HCT116 (cell line): ENCODE data around the gene FAM53A. TPM values are rescaled to one million over a fixed set of nuclear protein-coding genes. Genes with fewer than 3 reads are reported as not detected.

Experiments used
- ATAC-seq: fragments of 200-7000 bp; cut with Tn5 transposase; 2 replicates; pipeline ENCODE4 v1.9.1; 2020; ENCODE audit warnings: mild to moderate bottlenecking, moderate library complexity
- BruUV-seq: library from RNA; stranded (reverse); fragments of 400-500 nt; replicated peaks from 2 replicates; lab custom pipeline; 2021; lab: Mats Ljungman, UMichigan
- CTCF ChIA-PET: fragments of 300-600 bp; sonication (Branson Sonifier 250); formaldehyde crosslinking; loops from one replicate; lab custom pipeline; 2021; ENCODE audit warnings: antibody characterized with exemption; lab: Charles Lee
- POLR2A ChIA-PET: fragments of 300-600, 350-600 bp; sonication (Branson Sonifier 250); formaldehyde crosslinking; loops from one replicate; lab custom pipeline; 2021; ENCODE audit warnings: antibody characterized with exemption; lab: Charles Lee
- RAD21 ChIA-PET, 2 experiments: fragments of 300-600 bp; sonication (Branson Sonifier 250); formaldehyde crosslinking; loops; one replicate each; lab custom pipeline; 2023; ENCODE audit warnings: low total read pairs in 2 of 2; ENCODE audit not compliant: uncharacterized antibody in 2 of 2, unreplicated experiment in 2 of 2, low non-redundant PET in 1 of 2; lab: Charles Lee
- DNase-seq: peaks from one replicate; pipeline ENCODE4 v3.0.0-alpha.2; 2010; ENCODE audit warnings: low read depth, low spot score
- H2AFZ ChIP-seq: fragments of 200-600 bp; shearing (Covaris generic), sonication (generic); 2 replicates; pipeline ENCODE4 v1.6.1; 2017; ENCODE audit warnings: low read depth, mixed run types, mixed read lengths, antibody characterized with exemption, low read length; ENCODE audit not compliant: poor library complexity, severe bottlenecking
- H3K27ac ChIP-seq: 2 replicates; pipeline ENCODE4 v1.5.1; 2012; ENCODE audit warnings: low read depth, low read length
- H3K27me3 ChIP-seq: fragments of 200-600 bp; sonication (generic); 2 replicates; pipeline ENCODE4 v1.6.1; 2016; ENCODE audit warnings: mixed run types, low read length, mixed read lengths; ENCODE audit not compliant: insufficient read depth
- H3K36me3 ChIP-seq, 2 experiments: fragments of 200-500 bp in 1 of 2; fragments of 200-600 bp in 1 of 2; sonication (Bioruptor generic) in 1 of 2; sonication (generic) in 1 of 2; 2 replicates each; pipeline versions ENCODE4 v1.5.1 to v1.6.1; 2014 to 2016; ENCODE audit warnings: low read length in 2 of 2, inconsistent platforms in 1 of 2, mixed read lengths in 1 of 2, mixed run types in 1 of 2; ENCODE audit not compliant: insufficient read depth in 2 of 2, control insufficient read depth in 1 of 2
- H3K4me1 ChIP-seq, 2 experiments: fragments of 200-600 bp in 1 of 2; sonication (generic) in 1 of 2; 2 replicates each; pipeline versions ENCODE4 v1.5.1 to v1.6.1; 2012 to 2017; ENCODE audit warnings: low read length in 2 of 2, inconsistent platforms in 1 of 2, mild to moderate bottlenecking in 1 of 2, mixed read lengths in 1 of 2, mixed run types in 1 of 2, moderate library complexity in 1 of 2; ENCODE audit not compliant: insufficient read depth in 2 of 2, control insufficient read depth in 1 of 2
- H3K4me2 ChIP-seq: fragments of 200-600 bp; sonication (generic); 2 replicates; pipeline ENCODE4 v1.6.1; 2017; ENCODE audit warnings: mixed run types, low read length, mixed read lengths
- H3K4me3 ChIP-seq, 2 experiments: fragments of 200-600 bp in 1 of 2; sonication (generic) in 1 of 2; replicated peaks in 1 of 2; 2 replicates each; pipeline ENCODE4 v1.5.1; 2011 to 2016; ENCODE audit warnings: low read length in 2 of 2, control low read depth in 1 of 2, low read depth in 1 of 2, mild to moderate bottlenecking in 1 of 2, mixed read lengths in 1 of 2, mixed run types in 1 of 2
- H3K79me2 ChIP-seq: fragments of 200-600 bp; sonication (generic); 2 replicates; pipeline ENCODE4 v1.6.1; 2017; ENCODE audit warnings: mild to moderate bottlenecking, mixed run types, low read length, moderate library complexity, mixed read lengths; ENCODE audit not compliant: insufficient read depth
- H3K9ac ChIP-seq: fragments of 200-600 bp; sonication (generic); 2 replicates; pipeline ENCODE4 v1.6.1; 2016; ENCODE audit warnings: low read length, mixed read lengths
- H3K9me2 ChIP-seq: fragments of 200-600 bp; sonication (generic), shearing (Covaris generic); 2 replicates; pipeline ENCODE4 v1.6.1; 2017; ENCODE audit warnings: mixed run types, mild to moderate bottlenecking, moderate library complexity; ENCODE audit not compliant: insufficient read depth
- H3K9me3 ChIP-seq, 2 experiments: fragments of 200-500 bp in 1 of 2; fragments of 200-600 bp in 1 of 2; sonication (Bioruptor generic) in 1 of 2; sonication (generic) in 1 of 2; 2 replicates each; pipeline ENCODE4 v1.6.1; 2014 to 2017; ENCODE audit warnings: low read length in 2 of 2, mixed read lengths in 2 of 2, inconsistent platforms in 1 of 2, low read depth in 1 of 2, mild to moderate bottlenecking in 1 of 2, mixed run types in 1 of 2, moderate library complexity in 1 of 2; ENCODE audit not compliant: control insufficient read depth in 1 of 2, insufficient read depth in 1 of 2
- H4K20me1 ChIP-seq: fragments of 200-600 bp; sonication (generic), shearing (Covaris generic); 2 replicates; pipeline ENCODE4 v1.6.1; 2017; ENCODE audit warnings: mixed run types, mild to moderate bottlenecking, moderate library complexity; ENCODE audit not compliant: insufficient read depth
- EGR1 ChIP-seq: IDR thresholded peaks from 2 replicates; pipeline ENCODE4 v1.6.1; 2012; ENCODE audit warnings: low read depth
- ELF1 ChIP-seq: IDR thresholded peaks from 2 replicates; pipeline ENCODE4 v1.6.1; 2012; ENCODE audit warnings: low read depth, borderline replicate concordance
- EZH2 ChIP-seq: fragments of 200-600 bp; sonication (generic); IDR thresholded peaks from 2 replicates; pipeline ENCODE4 v1.6.1; 2017; ENCODE audit warnings: antibody characterized with exemption, mixed run types
- FOSL1 ChIP-seq: IDR thresholded peaks from 2 replicates; pipeline ENCODE4 v1.6.1; 2012; ENCODE audit warnings: low read depth
- MAX ChIP-seq: IDR thresholded peaks from 2 replicates; pipeline ENCODE4 v1.6.1; 2012
- POLR2A ChIP-seq: IDR thresholded peaks from 2 replicates; pipeline ENCODE4 v1.7.0; 2011; ENCODE audit warnings: borderline replicate concordance; ENCODE audit not compliant: insufficient read depth, insufficient read length; ENCODE audit errors: extremely low read depth
- POLR2AphosphoS5 ChIP-seq: IDR thresholded peaks from 2 replicates; pipeline ENCODE4 v1.6.1; 2011; ENCODE audit warnings: mild to moderate bottlenecking, low read depth, low read length, moderate library complexity
- RAD21 ChIP-seq: IDR thresholded peaks from 2 replicates; pipeline ENCODE4 v1.6.1; 2012; ENCODE audit warnings: low read depth, mild to moderate bottlenecking
- REST ChIP-seq: IDR thresholded peaks from 2 replicates; pipeline ENCODE4 v1.6.1; 2012; ENCODE audit warnings: low read depth
- SIN3A ChIP-seq: IDR thresholded peaks from 2 replicates; pipeline ENCODE4 v1.6.1; 2012; ENCODE audit warnings: low read depth
- SRF ChIP-seq: IDR thresholded peaks from 2 replicates; pipeline ENCODE4 v1.6.1; 2012; ENCODE audit warnings: low read depth
- TCF7L2 ChIP-seq: IDR thresholded peaks from 2 replicates; pipeline ENCODE4 v1.7.0; 2011; ENCODE audit warnings: borderline replicate concordance, inconsistent platforms; ENCODE audit not compliant: insufficient read depth, insufficient read length; ENCODE audit errors: extremely low read depth
- YY1 ChIP-seq: IDR thresholded peaks from 2 replicates; pipeline ENCODE4 v1.6.1; 2011; ENCODE audit warnings: low read length, low read depth, moderate library complexity, mild to moderate bottlenecking; ENCODE audit not compliant: insufficient replicate concordance; ENCODE audit errors: extremely low read depth
- ZBTB33 ChIP-seq: IDR thresholded peaks from 2 replicates; pipeline ENCODE4 v1.6.1; 2011; ENCODE audit warnings: mild to moderate bottlenecking, low read length, moderate library complexity; ENCODE audit not compliant: insufficient replicate concordance; ENCODE audit errors: extremely low read depth
- ZFX ChIP-seq: fragments of 450-650 bp; IDR thresholded peaks from 2 replicates; pipeline ENCODE4 v1.6.1; 2017
- ZNF274 ChIP-seq: fragments of 200-500 bp; sonication (Bioruptor generic); IDR thresholded peaks from 2 replicates; pipeline ENCODE4 v1.6.1; 2014; ENCODE audit warnings: mild to moderate bottlenecking, low read depth, low read length, inconsistent platforms
- intact Hi-C: fragments of 100-400 bp; cut with micrococcal nuclease; formaldehyde crosslinking; loops from 2 replicates; pipeline ENCODE4 v1.10.0; 2022
- total RNA-seq: library from RNA; stranded (reverse); gene quantifications from one replicate; pipeline ENCODE4 v1.2.1, GENCODE V29; 2021; ENCODE audit not compliant: unreplicated experiment

FAM53A gene
- total RNA-seq, 1 experiment from 2014 or later = 1.1 TPM

- H2AFZ ChIP-seq = no peak overlapping the region
- H3K36me3 ChIP-seq = no peaks in the 10 kb centered on the region
- H3K9me3 ChIP-seq = no peaks in the 10 kb centered on the region
- H3K27ac ChIP-seq = no peak overlapping the region
- intact Hi-C loops = no loop called here
- H3K27me3 ChIP-seq = no peaks in the 10 kb centered on the region
- CTCF ChIA-PET = no interaction called here
- H3K4me2 ChIP-seq = no peak overlapping the region
- no peaks in the 10 kb centered on the region for H3K4me1 ChIP-seq
- H4K20me1 ChIP-seq = no peaks in the 10 kb centered on the region
- TF ChIP-seq ELF1 = no peak
- TF ChIP-seq, all 23 proteins: peak for 0
- no TSS peak for BruUV-seq
- no peak overlapping the region for H3K4me3 ChIP-seq
- DNase-seq (no peak), ATAC-seq (no peak)
- ChIA-PET POLR2A (no interaction called here), RAD21 (no interaction called here)
- no peaks in the 10 kb centered on the region for H3K9me2 ChIP-seq
- no peak overlapping the region for H3K9ac ChIP-seq
- no peaks in the 10 kb centered on the region for H3K79me2 ChIP-seq
Measured at GRCh38 chr4:1675802-1676137, 8.3 kb downstream of the FAM53A start.

GRCh38 chr4:1675136-1675801 is 8.8 kb downstream of the FAM53A start:
- no peak overlapping the region for H3K4me3 ChIP-seq
- BruUV-seq = no TSS peak
- H3K9ac ChIP-seq = no peak overlapping the region
- H3K27ac ChIP-seq = no peak overlapping the region
- ATAC-seq (no peak), DNase-seq (no peak)
- POLR2A ChIA-PET = no interaction called here
- no peaks in the 10 kb centered on the region for H3K27me3 ChIP-seq
- H3K9me2 ChIP-seq = no peaks in the 10 kb centered on the region
- intact Hi-C loops = no loop called here
- no peaks in the 10 kb centered on the region for H3K79me2 ChIP-seq
- H3K9me3 ChIP-seq = no peaks in the 10 kb centered on the region
- H3K36me3 ChIP-seq = no peaks in the 10 kb centered on the region
- H2AFZ ChIP-seq = no peak overlapping the region
- H3K4me2 ChIP-seq = no peak overlapping the region
- CTCF ChIA-PET = no interaction called here
- H3K4me1 ChIP-seq = no peaks in the 10 kb centered on the region
- RAD21 ChIA-PET = no interaction called here
- no peaks in the 10 kb centered on the region for H4K20me1 ChIP-seq
- TF ChIP-seq POLR2AphosphoS5 = no peak
- TF ChIP-seq ZFX = no peak
- TF ChIP-seq RAD21 = no peak
- TF ChIP-seq FOSL1 = no peak
- no peak for TF ChIP-seq POLR2A
- no peak for TF ChIP-seq YY1
- TF ChIP-seq MAX = no peak
- TF ChIP-seq SRF = no peak
- TF ChIP-seq ZBTB33 = no peak
- no peak for TF ChIP-seq EGR1
- no peak for TF ChIP-seq SIN3A
- no peak for TF ChIP-seq REST
- TF ChIP-seq ZNF274 = no peak
- TF ChIP-seq EZH2 = no peak
- no peak for TF ChIP-seq TCF7L2
